ENCODE results near the gene SPACA4. TPM values are rescaled to one million over a fixed set of nuclear protein-coding genes. Genes with fewer than 3 reads are reported as not detected.

The SPACA4 gene
- total and polyA plus RNA-seq, 10 of the 15 experiments (the other 5 are each of a cell fraction or from before 2014, with no cell fraction given): not detected

- no peak for TF ChIP-seq SKIL (IDR thresholded peaks at IDR 0.05; ENCODE audit: low read depth, poor library complexity, severe bottlenecking)
- TF ChIP-seq ZZZ3 (IDR thresholded peaks at IDR 0.05; ENCODE audit: control insufficient read depth, insufficient read length, low read depth): no peak
- TF ChIP-seq MAX (IDR thresholded peaks at IDR 0.05; ENCODE audit: low read depth, low read length): no peak
- no peak for TF ChIP-seq SIN3A (IDR thresholded peaks at IDR 0.05; ENCODE audit: low read depth, low read length)
- no peak for TF ChIP-seq CREM (IDR thresholded peaks at IDR 0.05; ENCODE audit: low read depth)
Observed at GRCh38 chr19:48650974-48651682, 44.6 kb downstream of the SPACA4 start (continued).

- H3K27me3 ChIP-seq (replicated peaks in 1 of 2; ENCODE audit: control insufficient read depth in 2 of 2, insufficient read depth in 2 of 2, low read length in 1 of 2): no peaks in the 10 kb centered on the region
- H3K36me3 ChIP-seq (ENCODE audit: control insufficient read depth in 2 of 2, insufficient read depth in 2 of 2, low read length in 1 of 2): no peaks in the 10 kb centered on the region
- H4K20me1 ChIP-seq (ENCODE audit: control insufficient read depth, insufficient read depth): no peaks in the 10 kb centered on the region
- H3K27ac ChIP-seq (ENCODE audit: control insufficient read depth, insufficient read depth): no peak overlapping the region
- ChIA-PET CTCF (interaction anchor here (0.8 to 1.5 kb wide), 4 partner anchors 24 to 342 kb away, joined by 3 to 5 read pairs (median 3); partner anchors contain the start of gene RUVBL2), POLR2A (no interaction called here), SMC1A (ENCODE audit: uncharacterized antibody, unreplicated experiment) (interaction anchor here (1.5 kb wide), 1 partner anchor 144 kb away, joined by 4 read pairs; no protein-coding TSS in a partner anchor), RAD21 (ENCODE audit: unreplicated experiment) (no interaction called here)
- no peak for FAIRE-seq
- H2AFZ ChIP-seq (ENCODE audit: control insufficient read depth, low read depth, low read length): peak overlapping the region; percentile 16; the same call in 1 of the 2 replicates
- no peak overlapping the region for H3K4me2 ChIP-seq (ENCODE audit: control insufficient read depth, insufficient read depth)
- BruUV-seq (replicated peaks): no TSS peak
- H3K4me3 ChIP-seq: no peak overlapping the region
- no peak overlapping the region for H3K9ac ChIP-seq (ENCODE audit: control insufficient read depth, insufficient read depth, low read length)
- H3K79me2 ChIP-seq (ENCODE audit: control insufficient read depth, insufficient read depth, low read length): no peaks in the 10 kb centered on the region
- no peak for DNase-seq (ENCODE audit: low read depth, low spot score)
- in situ Hi-C loops (cut with MboI) (no loop called here), intact Hi-C loops (cut with micrococcal nuclease; ENCODE audit: unreplicated experiment) (no loop called here)
- peaks cover 15% of the 10 kb centered on the region for H3K4me1 ChIP-seq (ENCODE audit: control insufficient read depth, insufficient read depth, low read length)
- H3K9me3 ChIP-seq (replicated peaks; ENCODE audit: control insufficient read depth, insufficient read depth, low read length): no peaks in the 10 kb centered on the region
- WGBS (ENCODE audit: insufficient coverage, insufficient replicate concordance, low lambda C conversion rate, missing lambda C conversion rate): 53% methylated on average over 5 of the region's 5 CpGs
- peak; percentile 31 for ATAC-seq
- TF ChIP-seq GATAD2B (conservative IDR thresholded peaks at IDR 0.05; ENCODE audit: low read depth) (no peak), FOXM1 (IDR thresholded peaks at IDR 0.05; ENCODE audit: low read depth, low read length) (no peak), CHD1 (IDR thresholded peaks at IDR 0.05; ENCODE audit: low read depth, low read length) (no peak), ETV6 (conservative IDR thresholded peaks at IDR 0.05 in 1 of 2, IDR thresholded peaks at IDR 0.05 in 1 of 2; ENCODE audit: borderline replicate concordance in 1 of 2, low read depth in 1 of 2) (no peak), ZBTB11 (CRISPR knock-in tag; IDR thresholded peaks at IDR 0.05) (no peak), IKZF2 (IDR thresholded peaks at IDR 0.05) (no peak), BCLAF1 (IDR thresholded peaks at IDR 0.05) (no peak), HCFC1 (IDR thresholded peaks at IDR 0.05; ENCODE audit: low read length) (no peak)
Observed at GRCh38 chr19:48651683-48652048, 45.1 kb downstream of the SPACA4 start.

Data from GM12878 (cell line).